Coronary artery (tissue), 2 donors: ENCODE data around the gene ANKS3.

Source experiments
- DNase-seq: peaks from one replicate; pipeline ENCODE4 v3.0.0-alpha.2; 2017; ENCODE audit warnings: low spot score
- H3K27ac ChIP-seq, 2 donors: fragments of 200-600 bp; sonication (generic); one replicate each; pipeline ENCODE4 v1.5.1; 2016 to 2019
- H3K4me3 ChIP-seq: fragments of 200-600 bp; sonication (generic); 2 replicates; pipeline ENCODE4 v1.5.1; 2016; ENCODE audit warnings: mild to moderate bottlenecking, moderate library complexity
- CTCF ChIP-seq: fragments of 200-600 bp; sonication (generic); IDR thresholded peaks from one replicate; pipeline ENCODE4 v1.5.1; 2019; ENCODE audit warnings: antibody characterized with exemption

ANKS3 gene

GRCh38 chr16:4754865-4755264 lies 20.8 kb upstream of the ANKS3 start:
- Histone ChIP-seq H3K27ac (no peak overlapping the region), H3K4me3 (no peak overlapping the region)
- TF ChIP-seq CTCF = no peak
- DNase-seq = no peak

GRCh38 chr16:4753227-4753626 lies 19.2 kb upstream of the ANKS3 start:
- no peak overlapping the region for H3K27ac ChIP-seq
- H3K4me3 ChIP-seq = no peak overlapping the region
- DNase-seq = no peak
- TF ChIP-seq CTCF = no peak

GRCh38 chr16:4752351-4753100 lies 18.5 kb upstream of the ANKS3 start:
- Histone ChIP-seq H3K27ac (no peak overlapping the region), H3K4me3 (no peak overlapping the region)
- TF ChIP-seq CTCF = no peak
- no peak for DNase-seq

- Histone ChIP-seq H3K4me3 (no peak overlapping the region), H3K27ac (no peak overlapping the region)
- no peak for DNase-seq
- TF ChIP-seq CTCF = no peak
Observed at GRCh38 chr16:4750896-4751295, 16.8 kb upstream of the ANKS3 start.

GRCh38 chr16:4749700-4750257 lies 15.7 kb upstream of the ANKS3 start:
- TF ChIP-seq CTCF = no peak
- no peak overlapping the region for H3K4me3 ChIP-seq
- DNase-seq = no peak

GRCh38 chr16:4748682-4749411 lies 14.8 kb upstream of the ANKS3 start:
- TF ChIP-seq CTCF = no peak
- no peak for DNase-seq
- no peak overlapping the region for H3K27ac ChIP-seq
- H3K4me3 ChIP-seq = no peak overlapping the region

More at GRCh38 chr16:4749700-4750257, 15.7 kb upstream of the ANKS3 start:
- H3K27ac ChIP-seq = no peak overlapping the region
